Activated T-helper 1 cell treated with anti-CD3 and anti-CD28 coated beads, Interleukin-12 subunit alpha, Interleukin-12 subunit beta, Interleukin-2, Interleukin-4 antibody, amounts not matched to agents 30 ng/mL and 10 ng/mL and 1 ng/mL, durations not matched to agents 14 hours and 24 hours and 36 hours (primary cell): ENCODE data around the gene OR51D1. TPM values are rescaled to one million over a fixed set of nuclear protein-coding genes. Genes with fewer than 3 reads are reported as not detected.

Experiments used
- total RNA-seq: library from RNA; stranded (reverse); gene quantifications from 2 replicates; pipeline ENCODE4 v1.2.3, GENCODE V29; 2022

The OR51D1 gene
- total RNA-seq, 1 donor from 2014 or later = not detected

Other genes with a start within 250 kb of the OR51D1 start
- 28.8 and 31.6 TPM in 2 replicates for gene TRIM21, start 243.8 kb upstream of the OR51D1 start, total RNA-seq
- not detected in 2 replicates for gene OR52K2, start 188.2 kb upstream of the OR51D1 start, total RNA-seq
- gene OR52K1, start 154.8 kb upstream of the OR51D1 start, total RNA-seq = not detected in 2 replicates
- gene OR52M1, start 92.3 kb upstream of the OR51D1 start, total RNA-seq = not detected in 2 replicates
- gene OR52I2, start 55.7 kb upstream of the OR51D1 start, total RNA-seq = not detected in 2 replicates
- gene OR52I1, start 43.4 kb upstream of the OR51D1 start, total RNA-seq = not detected in 2 replicates
- 8.2 and 9.4 TPM in 2 replicates for gene TRIM68, start 29.2 kb upstream of the OR51D1 start, total RNA-seq
- not detected in 2 replicates for gene OR51E1, start 6.5 kb downstream of the OR51D1 start, total RNA-seq
- not detected in 2 replicates for gene OR51E2, start 60.4 kb downstream of the OR51D1 start, total RNA-seq
- not detected in 2 replicates for gene MMP26, start 67.3 kb downstream of the OR51D1 start, total RNA-seq
- not detected in 2 replicates for gene OR51F1, start 132.5 kb downstream of the OR51D1 start, total RNA-seq
- gene OR52R1, start 166.9 kb downstream of the OR51D1 start, total RNA-seq = not detected in 2 replicates
- gene OR51F2, start 183.8 kb downstream of the OR51D1 start, total RNA-seq = not detected in 2 replicates
- gene OR51S1, start 211.7 kb downstream of the OR51D1 start, total RNA-seq = not detected in 2 replicates
- gene OR51T1, start 244.4 kb downstream of the OR51D1 start, total RNA-seq = not detected in 2 replicates